ENCODE data around the gene C6orf136.
"Not testable (repeated sequence)": the region's sequence is repeated elsewhere in the genome, so short reads cannot be mapped to it uniquely, and the experiment has no call there.

Gene C6orf136

DNA sequence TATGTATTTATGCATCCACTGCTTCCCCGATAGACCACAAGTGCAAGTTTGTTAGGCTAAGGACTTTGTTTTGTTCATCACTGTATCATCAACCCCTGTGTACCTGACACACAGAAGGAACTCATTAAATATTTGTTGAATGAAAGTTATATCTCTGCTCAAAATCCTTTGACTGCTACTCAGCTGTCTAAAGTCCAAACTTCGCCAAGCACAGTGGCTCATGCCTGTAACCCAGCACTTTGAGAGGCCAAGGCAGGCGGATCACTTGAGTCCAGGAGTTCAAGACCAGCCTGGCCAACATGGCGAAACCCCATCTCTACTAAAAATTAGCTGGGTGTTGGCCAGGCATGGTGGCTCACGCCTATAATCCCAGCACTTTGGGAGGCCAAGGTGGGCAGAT lies 11.0 kb downstream of the C6orf136 start:
- DNase-seq (ENCODE audit: low read depth in 2 of 2) = not testable (repeated sequence)

DNA sequence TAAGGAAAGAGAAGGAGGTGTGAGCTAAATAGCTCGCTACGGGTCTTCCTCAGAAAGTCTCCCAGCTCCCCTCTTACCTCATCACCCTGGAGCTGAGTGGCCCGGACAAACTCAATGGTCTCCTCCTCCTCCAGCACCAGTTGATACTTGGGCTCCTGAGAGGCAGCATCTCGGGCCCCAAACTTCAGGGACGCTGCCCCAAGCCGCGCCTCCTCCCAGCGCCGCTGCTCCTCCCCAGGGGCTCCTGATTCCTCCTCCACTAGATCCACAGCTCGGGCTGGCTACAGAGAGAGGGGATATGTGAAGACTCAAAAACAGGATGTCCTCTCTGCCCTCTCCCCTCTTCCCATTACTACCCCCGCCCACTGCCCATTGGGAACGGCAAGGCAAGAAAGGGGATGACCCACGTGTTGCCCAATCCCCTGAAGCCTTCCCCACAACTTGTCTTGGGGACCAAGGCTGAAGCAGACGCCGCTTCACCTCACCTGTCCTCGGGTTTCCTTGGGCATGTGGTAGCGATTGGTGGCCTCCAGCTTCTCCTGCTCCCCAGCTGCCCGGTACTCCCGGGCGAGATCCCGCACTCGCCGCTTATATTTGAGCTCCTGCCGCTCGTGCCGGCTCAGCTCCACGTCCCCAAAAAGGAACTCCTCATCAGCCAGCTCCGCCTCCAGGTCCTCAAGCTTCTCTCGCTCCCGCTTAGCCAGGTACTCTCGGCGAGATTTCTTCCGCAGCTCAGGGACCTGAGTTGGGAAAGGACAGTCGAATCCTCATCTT lies 18.2 kb downstream of the C6orf136 start:
- no peak for DNase-seq (ENCODE audit: low read depth in 2 of 2)

DNA sequence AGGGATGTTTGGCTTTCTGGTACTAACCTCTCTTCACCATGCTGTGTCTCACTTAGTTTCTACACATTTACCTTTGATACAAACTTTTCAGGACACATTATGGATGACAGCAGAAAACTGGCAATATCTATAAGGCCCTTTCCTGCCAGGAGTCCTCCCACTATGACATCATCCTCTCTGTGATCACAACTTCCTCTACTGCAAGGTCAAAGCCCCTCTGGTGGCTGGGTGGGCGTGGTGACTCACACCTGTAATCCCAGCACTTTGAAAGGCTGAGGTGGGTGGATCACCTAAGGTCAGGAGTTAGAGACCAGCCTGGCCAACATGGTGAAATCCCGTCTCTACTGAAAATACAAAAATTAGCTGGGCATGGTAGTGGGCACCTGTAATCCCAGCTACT lies 19.4 kb downstream of the C6orf136 start:
- not testable (repeated sequence) for DNase-seq (ENCODE audit: low read depth in 2 of 2)

DNA sequence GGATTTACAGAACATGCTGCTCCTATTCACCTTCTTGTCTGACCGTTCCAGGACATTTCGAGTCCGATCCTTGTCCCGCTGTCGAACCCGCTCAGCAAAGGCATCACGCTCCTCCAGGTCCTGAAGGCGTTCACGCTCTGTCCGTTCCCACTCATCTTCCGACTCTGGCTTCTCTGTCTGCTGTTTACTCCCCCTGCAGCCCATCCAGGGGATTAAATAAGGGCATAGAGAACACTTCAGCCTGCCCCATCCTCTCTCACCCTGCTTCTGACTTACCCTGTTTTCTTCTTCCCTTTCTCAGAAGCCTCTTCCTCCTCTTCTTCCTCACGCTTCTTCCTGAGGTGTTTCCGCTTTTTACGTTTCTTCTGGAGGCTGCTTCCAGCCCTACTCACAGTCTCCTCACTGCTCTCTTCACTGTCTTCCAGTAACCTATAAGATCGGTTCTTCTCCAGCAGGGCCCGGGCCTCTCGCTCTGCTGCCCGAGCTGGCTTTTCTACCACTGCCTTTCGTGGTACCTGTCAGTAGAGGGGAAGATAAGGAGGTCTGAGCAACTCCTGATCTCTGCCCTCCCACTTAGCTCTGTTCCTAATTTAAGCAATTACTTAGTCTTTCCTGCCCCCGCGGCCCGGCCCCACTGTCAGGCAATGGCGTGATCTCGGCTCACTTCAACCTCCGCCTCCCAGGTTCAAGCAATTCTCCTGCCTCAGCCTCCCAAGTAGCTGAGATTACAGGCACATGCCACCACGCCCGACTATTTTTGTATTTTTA lies 24.0 kb downstream of the C6orf136 start:
- DNase-seq (ENCODE audit: low read depth in 2 of 2) = no peak

DNA sequence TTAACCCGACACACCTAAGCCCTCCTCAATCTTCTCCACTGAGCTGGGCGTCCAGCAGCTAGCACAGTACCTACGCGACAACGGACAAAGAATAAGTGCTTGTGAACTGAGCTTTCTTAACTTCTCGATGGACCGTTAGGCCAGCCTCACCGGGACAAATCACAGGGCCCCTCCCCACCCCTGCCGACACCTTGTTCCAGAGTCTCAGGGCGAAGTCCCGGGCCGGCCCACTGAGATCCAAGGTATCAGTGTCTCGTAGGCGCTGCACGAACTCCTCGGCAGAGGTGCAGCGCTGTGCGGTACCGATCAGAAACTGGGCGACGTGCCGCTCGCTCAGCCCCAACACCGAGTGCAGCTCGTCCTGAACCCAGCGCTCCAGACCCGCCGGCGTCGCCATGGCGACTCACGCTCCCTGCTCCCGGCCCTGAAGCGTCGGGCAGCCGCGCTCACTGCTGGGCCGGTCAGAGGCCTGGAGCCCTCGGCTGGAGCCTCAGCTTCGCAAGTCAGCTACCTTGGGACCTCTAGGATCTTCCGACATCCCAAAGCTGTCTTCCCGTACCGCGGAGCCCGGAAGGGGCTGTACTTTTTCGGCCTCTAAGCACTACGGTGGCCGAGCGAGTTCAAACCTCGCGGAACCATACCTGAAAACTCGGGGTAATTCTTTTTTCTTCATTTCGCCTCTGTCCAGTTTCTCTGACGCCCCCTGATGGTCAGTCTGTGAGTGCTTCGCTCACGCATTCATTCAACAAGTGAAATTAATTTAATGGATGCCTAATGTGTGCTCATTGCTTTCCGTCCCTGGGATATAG lies 25.7 kb downstream of the C6orf136 start, which contains the start of gene DHX16:
Gene DHX16, minus strand, starts transcription at position 562 of the 809 bp plus-strand sequence. Its CDS starts 165 bp downstream, at position 397.
- peak; percentile 75 to 79 for DNase-seq (ENCODE audit: low read depth in 2 of 2)

DNA sequence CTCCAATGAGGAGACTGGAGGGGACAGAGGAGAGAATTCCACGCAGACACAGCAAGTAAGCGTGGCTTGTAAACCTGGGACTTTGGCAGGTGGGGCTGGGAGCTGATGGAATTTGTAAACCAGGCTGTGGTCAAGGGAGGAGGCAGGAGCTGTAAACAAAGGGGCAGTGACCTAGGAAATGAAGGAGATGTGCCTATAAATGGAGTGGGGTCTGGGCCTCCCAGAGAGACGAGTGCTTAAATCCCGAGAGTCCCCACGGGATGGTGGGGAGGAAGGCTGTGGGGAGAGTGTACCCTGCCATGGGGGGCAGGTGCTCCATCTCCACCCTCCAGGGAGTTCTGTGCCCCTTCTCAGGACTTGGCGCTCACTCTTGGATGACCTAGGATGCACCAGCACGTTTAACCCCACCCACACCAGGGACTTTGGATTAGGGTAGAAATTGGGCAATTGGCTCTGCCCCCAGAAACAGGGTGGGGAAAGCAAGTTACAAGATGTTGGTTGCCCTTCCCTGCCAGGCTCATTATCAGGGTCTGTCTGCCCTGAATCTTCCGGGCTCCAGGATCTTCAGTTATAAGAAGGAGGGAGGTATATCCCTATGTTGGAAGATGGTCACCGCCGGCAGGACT lies 29.8 kb downstream of the C6orf136 start:
- no peak for DNase-seq (ENCODE audit: low read depth in 2 of 2)

DNA sequence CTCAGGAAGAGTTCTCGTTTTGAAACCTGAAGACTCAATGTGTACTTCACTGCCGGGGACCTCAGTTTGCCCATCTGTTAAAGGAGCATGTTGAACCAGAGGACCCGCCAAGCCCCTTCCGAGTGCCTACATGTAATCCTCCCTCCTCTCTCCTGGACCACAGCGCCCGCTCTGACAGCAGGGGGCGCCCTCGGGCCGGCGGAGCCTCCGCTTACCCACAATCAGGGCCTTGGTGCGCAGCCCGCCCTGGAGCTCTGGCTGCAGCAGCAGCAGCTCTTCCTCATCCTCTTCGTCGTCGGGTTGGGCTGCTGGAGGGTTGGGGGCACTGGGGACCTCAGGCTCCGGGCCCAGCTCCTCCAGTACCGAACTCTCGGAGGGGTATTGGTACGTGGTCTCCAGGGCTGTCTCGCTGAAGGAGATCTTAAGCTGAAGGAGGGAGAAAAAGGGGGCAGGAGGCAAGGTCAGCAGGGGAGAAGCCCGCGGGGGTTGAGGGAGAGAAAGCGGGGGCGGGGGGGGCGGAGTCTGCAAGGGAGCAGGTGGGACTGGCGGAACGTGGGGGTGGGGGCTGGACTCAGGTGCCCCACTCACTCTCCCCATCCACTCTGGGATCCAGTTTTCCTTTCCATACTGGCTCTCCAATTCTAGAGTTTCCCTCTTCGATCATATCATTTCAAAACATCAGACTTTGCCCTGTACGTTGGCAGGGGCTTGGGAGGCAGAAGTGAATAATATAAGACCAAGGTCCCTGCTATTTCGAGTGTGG lies 32.2 kb downstream of the C6orf136 start:
- DNase-seq (ENCODE audit: low read depth in 2 of 2) = peak; percentile 77 to 78

DNA sequence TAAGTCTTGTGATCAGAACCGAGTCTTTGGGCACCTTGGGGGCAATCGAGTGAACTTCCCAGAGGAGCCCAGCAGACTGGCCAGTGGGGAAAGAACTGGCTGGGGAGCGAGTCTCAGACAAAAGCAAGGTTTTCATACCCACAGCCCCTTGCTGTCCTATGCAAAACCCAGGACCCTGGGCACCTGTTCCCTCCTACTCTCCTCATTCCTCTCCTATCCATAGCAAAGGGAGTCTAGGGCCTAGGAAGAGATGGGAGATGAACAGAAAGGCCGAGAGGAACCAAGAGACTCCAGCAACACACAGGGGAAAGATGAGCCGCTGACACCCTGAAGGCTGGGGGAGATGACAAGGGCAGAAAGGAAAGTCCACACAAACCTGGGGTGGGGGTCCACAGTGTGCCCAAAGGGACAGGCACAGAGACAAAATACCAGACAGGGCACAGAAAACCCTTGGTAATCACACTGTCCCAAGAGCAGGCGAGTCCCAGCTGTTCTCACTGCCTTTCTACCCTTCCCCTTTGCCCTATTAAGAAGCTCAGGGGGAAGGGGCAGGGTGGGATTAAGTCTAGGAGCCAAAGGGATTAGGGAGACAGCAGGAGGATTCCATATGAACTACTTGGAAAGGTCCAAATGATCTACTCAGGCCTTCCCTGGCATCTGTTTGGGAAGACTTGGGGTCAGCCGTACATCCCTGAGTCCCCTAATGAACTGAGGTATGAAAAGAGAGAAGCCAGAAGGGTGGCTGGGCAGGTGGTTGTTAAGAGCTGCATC lies 33.0 kb downstream of the C6orf136 start:
- no peak for DNase-seq (ENCODE audit: low read depth in 2 of 2)

DNA sequence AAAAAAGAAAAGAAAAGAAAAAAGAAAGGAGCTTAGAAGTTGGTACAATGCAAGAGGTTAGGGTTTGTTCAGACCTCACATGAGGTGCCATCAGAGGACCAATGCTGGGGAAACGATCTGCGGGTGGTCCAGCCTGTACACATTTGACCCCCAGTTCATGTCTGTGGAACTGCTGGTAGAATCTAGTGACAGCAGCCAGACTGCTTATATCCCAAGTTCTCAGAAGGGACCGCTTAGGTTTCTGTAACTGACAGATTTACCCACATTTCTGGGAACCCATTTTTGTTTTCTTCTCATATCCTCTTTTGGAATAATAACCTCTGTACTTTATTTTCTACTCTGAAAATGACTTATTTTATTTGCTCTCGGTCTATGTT lies 34.8 kb downstream of the C6orf136 start:
- DNase-seq (ENCODE audit: low read depth in 2 of 2) = no peak

DNA sequence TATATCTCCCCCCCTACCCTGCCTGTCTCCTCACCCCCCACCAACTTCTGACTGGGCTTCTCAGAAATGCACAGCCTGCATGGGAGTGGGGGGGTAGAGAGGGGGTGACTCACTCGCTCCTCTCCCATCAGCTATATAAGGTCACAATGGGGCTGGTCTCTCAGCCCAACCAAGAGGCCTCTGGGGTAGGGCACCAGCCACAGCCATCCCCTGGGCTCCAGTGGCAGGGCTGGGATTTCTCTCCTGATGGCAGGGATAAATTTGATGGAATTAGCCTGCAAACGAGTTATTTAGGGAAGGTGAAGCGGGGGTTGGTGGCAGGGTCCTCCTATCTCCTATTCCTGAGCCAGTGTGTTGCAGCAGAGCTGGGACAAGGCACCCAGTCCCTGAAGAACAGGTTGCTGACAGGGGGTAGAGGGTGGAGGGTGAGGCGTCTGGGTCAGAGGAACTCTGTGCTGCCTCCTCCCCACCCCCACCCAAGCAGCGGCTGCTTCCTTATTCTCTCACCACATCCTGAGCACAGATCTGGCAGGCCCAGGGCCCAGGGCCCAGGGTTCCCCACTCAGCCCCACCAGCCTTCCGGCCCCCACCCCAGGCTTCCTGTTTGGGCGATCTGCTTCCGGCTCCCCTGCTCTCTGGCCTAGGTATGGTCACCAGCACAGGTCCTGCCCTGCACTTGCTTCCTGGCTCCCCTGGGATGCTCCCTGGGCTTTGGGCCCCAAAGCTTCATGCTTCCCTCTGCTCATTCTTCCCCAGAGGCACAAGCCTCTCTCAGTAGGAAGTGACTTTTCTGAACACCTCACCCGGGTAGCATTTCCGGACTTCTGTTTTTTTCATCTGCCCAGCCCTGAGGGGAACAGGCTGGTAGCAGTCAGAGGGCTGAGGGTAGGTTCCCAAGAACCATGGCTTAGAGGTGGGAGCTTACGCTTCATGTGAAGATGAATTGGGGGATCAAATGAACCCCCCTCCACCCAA lies 35.5 kb downstream of the C6orf136 start:
- DNase-seq (ENCODE audit: low read depth in 2 of 2) = peak; percentile 74 to 80

DNA sequence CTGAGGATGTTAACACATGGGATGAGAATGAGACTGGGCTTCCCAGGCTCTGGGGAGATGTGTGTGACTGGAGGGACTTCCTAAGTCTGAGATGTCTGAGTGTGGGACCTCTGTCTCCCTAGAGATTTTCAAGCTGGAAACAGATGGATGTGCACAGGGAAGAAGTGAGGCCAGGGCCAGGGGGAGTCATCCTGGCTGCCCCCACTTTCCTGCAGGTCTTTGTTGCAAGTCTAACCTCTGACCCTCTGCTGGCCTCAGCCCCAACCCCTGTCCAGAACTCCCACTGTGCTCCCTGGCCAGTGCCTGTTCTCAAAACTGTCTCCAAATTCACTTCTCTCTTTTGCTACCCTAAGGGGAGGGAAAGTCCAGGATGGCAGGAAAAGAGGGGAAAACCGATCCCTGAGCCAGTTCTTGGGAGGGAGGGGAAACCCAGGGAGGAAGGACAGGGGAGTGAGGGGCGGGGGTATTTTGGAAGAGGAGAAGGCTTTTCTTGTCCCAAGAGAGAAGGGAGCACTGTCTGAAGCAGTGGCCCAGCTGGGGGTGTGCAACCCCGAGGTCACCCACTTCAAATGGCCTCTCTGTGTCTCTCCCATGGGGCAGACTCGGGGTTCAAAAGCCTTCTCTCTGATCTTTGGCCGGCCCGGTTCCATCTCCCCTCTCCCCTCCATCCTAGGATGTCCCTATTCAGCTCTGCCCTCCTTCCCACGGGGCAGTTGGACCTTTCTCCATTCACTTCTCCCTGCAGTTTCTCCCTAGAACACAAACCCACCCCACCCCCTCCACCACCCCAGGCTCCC lies 36.4 kb downstream of the C6orf136 start:
- no peak for DNase-seq (ENCODE audit: low read depth in 2 of 2)

DNA sequence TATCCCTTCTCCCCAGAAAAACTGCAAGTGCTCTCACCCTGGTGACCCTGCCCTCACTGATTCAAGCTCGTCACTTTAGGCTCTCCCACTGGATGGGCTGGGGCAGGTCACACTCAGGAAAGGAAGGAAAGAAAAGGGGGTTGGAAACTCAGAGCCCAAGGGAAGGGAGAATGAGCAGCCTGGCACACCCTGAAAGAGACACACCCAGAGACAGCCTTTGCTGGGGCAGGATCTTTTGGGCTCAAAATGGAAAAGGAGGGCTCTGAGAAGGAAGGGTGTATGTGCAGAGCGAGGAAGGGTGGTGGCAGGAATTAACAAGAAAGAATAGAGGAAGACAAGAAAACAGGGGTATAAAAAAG lies 37.0 kb downstream of the C6orf136 start:
- no peak for DNase-seq (ENCODE audit: low read depth in 2 of 2)

DNA sequence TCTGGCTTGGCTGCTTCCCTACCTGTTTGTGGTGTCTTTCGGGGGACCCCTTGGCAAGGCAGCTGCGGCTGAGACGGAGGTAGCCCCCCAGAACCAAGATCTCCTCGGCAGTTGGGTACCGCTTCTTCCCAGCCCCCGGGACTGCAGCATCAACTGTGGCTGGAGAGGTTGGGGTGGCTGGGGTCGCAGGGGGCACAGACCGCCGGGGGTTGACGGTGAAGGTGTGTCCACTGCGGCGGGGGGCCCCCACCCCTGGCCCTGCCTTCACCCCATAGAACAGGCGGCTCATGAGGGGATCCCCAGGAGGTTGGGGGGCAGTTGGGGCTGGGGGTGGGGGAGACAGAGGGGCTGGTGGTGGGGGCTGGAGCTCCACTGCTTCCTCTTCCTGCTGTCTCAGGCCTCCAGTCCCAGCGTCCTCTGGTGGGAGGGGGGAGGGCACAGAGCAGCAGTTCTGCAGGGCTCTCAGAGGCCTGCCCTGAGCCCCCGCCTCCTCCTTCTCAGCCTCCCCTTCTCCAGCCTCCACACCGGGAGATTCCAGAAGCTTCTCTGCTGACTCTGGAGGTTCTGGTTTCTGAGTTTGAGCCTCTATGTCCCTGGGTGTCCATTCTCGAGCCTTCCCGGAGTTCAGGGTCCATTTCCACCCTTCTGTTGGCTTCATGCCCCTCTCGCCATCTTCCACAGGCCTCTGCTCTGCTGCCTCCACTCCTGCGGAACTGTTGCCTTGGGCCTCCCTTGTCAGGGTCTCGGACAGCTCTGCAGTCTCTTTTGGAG lies 37.6 kb downstream of the C6orf136 start:
- DNase-seq (ENCODE audit: low read depth in 2 of 2) = no peak

DNA sequence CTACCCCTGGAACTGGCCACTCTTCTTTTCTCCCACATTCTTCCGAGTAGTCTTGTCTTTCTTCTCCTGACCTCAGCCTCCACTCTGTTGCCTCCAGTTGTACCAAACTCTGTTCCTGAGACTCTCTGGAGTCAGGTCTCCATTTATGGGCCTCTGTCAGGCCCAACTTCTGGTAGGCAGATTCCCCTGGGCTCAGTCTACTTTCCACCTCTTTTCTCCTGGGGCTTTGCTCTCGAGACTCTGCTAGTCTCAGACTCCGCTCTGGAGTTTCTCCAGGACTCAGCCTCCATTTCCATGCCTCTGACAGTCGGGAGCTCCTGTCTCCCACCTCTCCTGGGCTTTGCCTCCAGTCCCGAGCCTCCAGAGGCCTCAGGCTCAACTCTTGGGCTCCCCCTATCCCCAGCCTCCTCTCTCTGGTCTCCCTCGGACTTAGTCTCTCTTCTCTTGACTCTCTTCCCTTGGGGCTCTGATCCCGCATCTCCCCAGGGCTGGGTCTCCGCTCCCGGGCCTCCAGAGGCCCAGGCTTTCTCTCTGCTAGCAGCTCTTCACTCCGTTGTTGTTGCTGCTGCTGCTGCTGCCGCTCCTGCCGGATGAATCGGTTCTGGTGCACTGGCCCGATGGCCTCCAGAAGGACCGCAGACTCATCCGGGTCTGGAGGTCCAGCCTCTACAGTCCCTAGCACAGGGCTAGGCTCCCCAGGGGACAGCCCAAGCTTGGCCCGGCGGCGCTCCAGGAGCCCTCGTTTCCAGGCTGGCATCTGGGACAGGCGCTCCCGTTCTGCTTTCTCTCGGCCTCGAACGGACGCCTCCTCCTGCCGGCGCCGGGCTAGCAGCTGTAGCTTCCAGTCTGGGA lies 38.5 kb downstream of the C6orf136 start:
- no peak for DNase-seq (ENCODE audit: low read depth in 2 of 2)

DNA sequence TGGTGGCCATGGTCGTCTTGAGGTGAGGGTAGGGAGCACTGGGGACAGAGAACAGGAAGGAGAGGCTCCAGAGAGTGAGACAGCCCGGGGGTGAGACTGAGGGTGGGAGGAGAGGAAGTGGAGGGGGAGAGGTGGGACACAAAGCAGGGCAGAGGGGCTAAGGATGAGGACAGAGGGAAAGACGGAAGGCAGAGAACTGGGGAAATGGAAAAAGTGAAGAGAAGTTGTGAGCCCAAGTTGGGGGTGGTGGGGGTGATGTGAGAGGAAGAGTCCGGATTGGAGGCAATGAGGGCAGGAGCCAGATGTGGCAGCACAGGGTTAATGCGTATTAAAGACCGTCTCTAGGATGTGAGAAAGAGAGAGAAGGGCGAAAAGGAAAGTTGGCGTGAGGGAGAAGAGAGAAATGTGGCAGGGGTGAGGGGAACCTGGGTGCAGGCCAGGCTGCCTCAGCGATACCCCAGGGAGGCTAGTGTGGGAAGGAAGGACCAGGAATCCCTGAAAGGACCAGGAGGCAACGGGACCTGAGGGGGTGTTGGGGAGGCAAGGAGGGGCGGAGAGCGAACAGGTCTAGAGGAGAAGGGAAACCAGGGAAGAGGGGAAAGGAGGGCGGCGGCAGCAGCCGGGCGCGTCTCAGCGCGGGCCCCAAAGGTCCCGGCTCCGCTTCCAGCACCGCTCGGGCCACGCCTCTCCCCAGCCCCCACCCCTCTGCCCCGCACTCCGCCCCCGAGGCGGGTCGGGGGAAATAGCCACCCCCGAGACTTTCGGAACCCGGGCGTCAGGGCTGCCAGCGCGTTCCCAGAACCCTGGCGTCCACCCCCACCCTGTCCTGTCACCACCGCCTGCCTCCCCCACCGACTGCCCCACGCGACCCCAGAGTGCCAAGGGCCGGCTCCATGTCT lies 39.3 kb downstream of the C6orf136 start, which contains the start of gene PPP1R18:
Gene PPP1R18, minus strand, starts transcription at position 637 of the 899 bp plus-strand sequence. Its CDS starts 627 bp downstream, at position 10.
- peak; percentile 76 to 78 for DNase-seq (ENCODE audit: low read depth in 2 of 2)
